ENCODE results near the gene SAMD3.

The SAMD3 gene

DNA sequence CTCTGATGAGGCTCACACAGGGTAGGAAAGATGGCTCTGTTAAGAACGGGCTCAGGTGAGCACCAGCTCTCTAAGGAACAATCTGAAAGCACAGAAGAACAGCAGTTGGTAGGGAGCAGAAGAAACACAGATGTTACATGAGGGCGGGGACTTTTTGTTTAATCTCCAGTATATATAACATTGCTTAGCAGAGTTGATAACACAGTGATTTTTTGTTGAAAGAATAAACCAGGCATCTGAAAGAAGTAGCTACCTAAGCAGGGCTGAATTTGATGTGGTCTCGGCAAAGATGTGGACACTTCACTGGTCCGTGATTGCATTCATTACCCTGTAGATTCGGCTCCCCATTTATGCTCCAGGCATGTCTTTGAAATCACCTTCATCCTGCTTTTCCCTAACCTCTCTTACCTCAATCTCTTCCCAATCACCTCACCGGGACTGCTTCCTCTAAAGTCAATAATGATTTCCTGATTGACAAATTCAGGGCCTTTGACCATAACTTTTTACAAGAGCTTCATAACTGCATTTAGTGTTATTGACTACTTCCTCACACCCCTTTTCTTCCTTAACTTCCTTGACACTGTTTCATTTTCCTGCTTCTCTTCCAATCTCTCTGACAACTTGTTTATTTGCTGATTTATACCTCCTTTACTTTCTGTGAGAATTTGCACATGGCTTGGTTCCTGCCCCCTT, 34.4 kb downstream of the SAMD3 start:
- DNase-seq (ENCODE audit: low read depth, low spot score): no peak
- no peak overlapping the region for H3K4me3 ChIP-seq (ENCODE audit: low read depth, low read length)
- TF ChIP-seq, protein P1, sequence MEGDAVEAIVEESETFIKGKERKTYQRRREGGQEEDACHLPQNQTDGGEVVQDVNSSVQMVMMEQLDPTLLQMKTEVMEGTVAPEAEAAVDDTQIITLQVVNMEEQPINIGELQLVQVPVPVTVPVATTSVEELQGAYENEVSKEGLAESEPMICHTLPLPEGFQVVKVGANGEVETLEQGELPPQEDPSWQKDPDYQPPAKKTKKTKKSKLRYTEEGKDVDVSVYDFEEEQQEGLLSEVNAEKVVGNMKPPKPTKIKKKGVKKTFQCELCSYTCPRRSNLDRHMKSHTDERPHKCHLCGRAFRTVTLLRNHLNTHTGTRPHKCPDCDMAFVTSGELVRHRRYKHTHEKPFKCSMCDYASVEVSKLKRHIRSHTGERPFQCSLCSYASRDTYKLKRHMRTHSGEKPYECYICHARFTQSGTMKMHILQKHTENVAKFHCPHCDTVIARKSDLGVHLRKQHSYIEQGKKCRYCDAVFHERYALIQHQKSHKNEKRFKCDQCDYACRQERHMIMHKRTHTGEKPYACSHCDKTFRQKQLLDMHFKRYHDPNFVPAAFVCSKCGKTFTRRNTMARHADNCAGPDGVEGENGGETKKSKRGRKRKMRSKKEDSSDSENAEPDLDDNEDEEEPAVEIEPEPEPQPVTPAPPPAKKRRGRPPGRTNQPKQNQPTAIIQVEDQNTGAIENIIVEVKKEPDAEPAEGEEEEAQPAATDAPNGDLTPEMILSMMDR (IDR thresholded peaks at IDR 0.05; ENCODE audit: low read depth, low read length): no peak
- in situ Hi-C loops (cut with HindIII; ENCODE audit: low sequenced_read_pairs): no loop called here

GRCh38 chr6:130187335-130188206, 35.2 kb downstream of the SAMD3 start:
- in situ Hi-C loops (cut with HindIII; ENCODE audit: low sequenced_read_pairs): no loop called here
- TF ChIP-seq, protein P1 (IDR thresholded peaks at IDR 0.05; ENCODE audit: low read depth, low read length): no peak
- H3K4me3 ChIP-seq (ENCODE audit: low read depth, low read length): no peak overlapping the region
- DNase-seq (ENCODE audit: low read depth, low spot score): no peak

GRCh38 chr6:130185658-130186057, 37.1 kb downstream of the SAMD3 start:
- TF ChIP-seq, protein P1 (IDR thresholded peaks at IDR 0.05; ENCODE audit: low read depth, low read length): no peak
- in situ Hi-C loops (cut with HindIII; ENCODE audit: low sequenced_read_pairs): no loop called here
- DNase-seq (ENCODE audit: low read depth, low spot score): no peak
- no peak overlapping the region for H3K4me3 ChIP-seq (ENCODE audit: low read depth, low read length)

DNA sequence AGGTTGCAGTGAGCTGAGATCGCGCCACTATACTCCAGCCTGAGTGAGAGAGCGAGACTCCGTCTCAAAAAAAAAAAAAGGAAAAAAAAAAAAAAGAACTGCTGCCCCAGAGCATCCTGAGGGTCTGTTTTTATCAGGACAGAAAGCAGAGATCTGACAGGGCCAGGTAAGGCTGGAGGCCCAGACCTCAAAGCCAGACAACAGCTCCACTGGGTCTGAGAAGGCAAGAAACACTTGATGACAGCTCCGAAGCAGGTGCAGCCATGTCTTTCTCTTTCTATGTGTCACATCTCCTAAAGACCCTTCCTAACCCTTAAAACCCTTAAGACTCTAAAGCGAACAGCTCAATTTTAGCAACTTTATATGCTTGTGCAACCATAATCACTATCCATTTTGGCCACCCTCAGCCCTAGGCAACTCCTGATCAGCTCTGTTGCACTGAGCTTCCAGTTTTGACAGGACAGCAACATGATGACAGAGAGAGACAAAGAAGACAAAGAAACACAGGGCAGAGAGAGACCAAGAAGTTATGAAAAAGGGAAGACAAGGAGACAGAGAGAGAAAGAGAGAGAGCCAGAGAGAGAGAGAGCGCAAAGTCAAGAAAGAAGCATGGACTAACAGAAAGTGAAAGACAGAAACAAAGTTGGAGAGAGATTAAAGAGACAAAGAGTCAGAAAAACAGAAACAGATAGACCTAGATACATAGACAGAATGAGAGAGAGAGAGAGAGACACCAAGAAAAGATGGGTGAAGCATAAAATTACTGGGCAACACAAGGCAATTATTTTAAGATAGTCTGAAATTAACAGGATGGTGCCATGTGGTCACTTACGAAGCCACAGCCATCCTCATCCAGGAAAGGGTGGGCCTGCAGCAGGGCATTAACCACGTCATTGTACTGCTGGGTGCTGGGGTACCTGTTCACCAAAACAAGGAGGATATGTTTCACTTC, 39.2 kb downstream of the SAMD3 start:
- TF ChIP-seq, protein P1 (IDR thresholded peaks at IDR 0.05; ENCODE audit: low read depth, low read length): no peak
- in situ Hi-C loops (cut with HindIII; ENCODE audit: low sequenced_read_pairs): no loop called here
- H3K4me3 ChIP-seq (ENCODE audit: low read depth, low read length): no peak overlapping the region
- DNase-seq (ENCODE audit: low read depth, low spot score): no peak

DNA sequence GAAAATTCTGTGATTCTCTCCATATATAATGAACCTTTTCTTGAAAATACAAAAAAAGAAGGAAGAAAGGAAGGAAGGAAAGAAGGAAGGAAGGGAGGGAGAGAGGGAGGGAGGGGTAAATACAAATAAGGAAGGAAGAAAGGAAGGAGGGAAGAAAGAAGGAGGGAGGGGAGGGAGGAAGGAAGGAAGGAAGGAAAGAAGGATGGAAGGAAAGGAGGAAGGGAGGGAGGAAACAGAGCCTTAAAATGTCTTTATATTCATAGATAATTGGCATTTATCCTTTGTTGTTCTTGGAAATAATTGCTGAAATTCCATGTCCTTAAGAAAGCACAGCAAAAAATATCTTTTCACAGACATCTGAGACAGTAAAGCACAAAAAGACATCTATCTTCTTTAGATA, 40.3 kb downstream of the SAMD3 start:
- no peak overlapping the region for H3K4me3 ChIP-seq (ENCODE audit: low read depth, low read length)
- DNase-seq (ENCODE audit: low read depth, low spot score): no peak
- in situ Hi-C loops (cut with HindIII; ENCODE audit: low sequenced_read_pairs): no loop called here
- TF ChIP-seq, protein P1 (IDR thresholded peaks at IDR 0.05; ENCODE audit: low read depth, low read length): no peak

- in situ Hi-C loops (cut with HindIII; ENCODE audit: low sequenced_read_pairs): no loop called here
- peak; percentile 93 for DNase-seq (ENCODE audit: low read depth, low spot score)
- H3K4me3 ChIP-seq (ENCODE audit: low read depth, low read length): no peak overlapping the region
- TF ChIP-seq, protein P1 (IDR thresholded peaks at IDR 0.05; ENCODE audit: low read depth, low read length): no peak
Observed at GRCh38 chr6:130178692-130179091, 44.1 kb downstream of the SAMD3 start.
